GM21360 (cell line): ENCODE measurements around the gene BATF3.

Experiments used
- ATAC-seq: cut with Tn5 transposase; IDR thresholded peaks from one replicate; pipeline ENCODE4 v1.9.1; 2021; ENCODE audit warnings: mild to moderate bottlenecking, moderate library complexity; ENCODE audit not compliant: unreplicated experiment

BATF3 gene

DNA sequence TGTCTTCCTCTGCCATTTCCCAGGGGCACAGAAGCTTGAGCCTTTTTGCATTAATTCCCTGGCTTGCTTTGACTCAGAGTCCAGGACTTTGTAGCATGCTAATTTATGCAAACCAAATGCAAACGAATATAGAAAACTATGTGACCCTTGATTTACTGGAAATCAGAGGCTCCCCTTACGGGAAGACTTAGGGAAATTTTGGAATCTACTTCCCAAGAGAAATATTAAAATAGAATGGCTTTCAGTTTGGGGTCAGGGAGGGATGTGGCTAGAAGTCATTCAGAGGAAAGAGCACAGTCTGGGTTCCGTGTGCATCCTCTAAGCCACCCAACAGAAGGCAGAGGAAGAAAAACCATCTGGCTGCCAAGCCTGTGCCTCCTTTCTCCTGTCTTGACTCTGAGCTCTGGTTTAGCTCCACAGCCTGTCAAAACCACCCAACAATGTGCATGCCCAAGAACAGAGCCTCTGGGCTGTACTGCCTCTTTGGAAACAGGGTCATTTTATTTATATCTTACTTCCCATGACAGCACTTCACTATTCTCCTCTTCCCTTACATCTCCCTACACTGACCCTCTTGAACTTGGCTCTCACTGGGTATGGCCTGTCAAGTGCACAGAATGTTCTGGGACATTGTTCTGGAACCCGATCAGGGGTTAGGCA is 61.0 kb downstream of the BATF3 start:
- ATAC-seq, result no peak

DNA sequence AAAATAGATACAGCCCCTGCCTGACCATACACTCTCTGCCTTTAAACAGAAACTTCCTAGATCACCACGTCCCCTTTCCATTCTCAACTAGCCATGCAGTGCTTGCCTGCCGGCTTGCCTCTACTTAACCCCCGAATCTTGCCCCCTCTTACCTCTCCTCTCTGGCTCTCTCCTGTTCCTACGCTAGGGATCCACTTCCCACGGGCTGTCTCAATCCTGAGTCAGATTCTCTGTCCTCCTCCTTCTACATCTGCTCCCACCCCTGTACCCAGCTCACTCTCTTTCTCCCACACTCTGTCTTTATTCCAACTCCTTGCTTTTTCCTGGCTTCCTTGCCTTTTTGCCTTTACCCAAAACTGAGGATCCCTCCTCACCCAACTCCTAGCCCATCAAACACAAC is 61.7 kb downstream of the BATF3 start:
- ATAC-seq, result no peak
